IPS-NIHi7 (cell line): Measurements from ENCODE around the gene LNPEP.
A peak's percentile ranks its signal among the peaks of the same experiment; 100 is the strongest.

ENCODE experiments used
- DNase-seq: peaks from one replicate; pipeline ENCODE4 v3.0.0; 2012; ENCODE audit warnings: mixed read lengths; ENCODE audit errors: extremely low spot score

LNPEP gene

DNA sequence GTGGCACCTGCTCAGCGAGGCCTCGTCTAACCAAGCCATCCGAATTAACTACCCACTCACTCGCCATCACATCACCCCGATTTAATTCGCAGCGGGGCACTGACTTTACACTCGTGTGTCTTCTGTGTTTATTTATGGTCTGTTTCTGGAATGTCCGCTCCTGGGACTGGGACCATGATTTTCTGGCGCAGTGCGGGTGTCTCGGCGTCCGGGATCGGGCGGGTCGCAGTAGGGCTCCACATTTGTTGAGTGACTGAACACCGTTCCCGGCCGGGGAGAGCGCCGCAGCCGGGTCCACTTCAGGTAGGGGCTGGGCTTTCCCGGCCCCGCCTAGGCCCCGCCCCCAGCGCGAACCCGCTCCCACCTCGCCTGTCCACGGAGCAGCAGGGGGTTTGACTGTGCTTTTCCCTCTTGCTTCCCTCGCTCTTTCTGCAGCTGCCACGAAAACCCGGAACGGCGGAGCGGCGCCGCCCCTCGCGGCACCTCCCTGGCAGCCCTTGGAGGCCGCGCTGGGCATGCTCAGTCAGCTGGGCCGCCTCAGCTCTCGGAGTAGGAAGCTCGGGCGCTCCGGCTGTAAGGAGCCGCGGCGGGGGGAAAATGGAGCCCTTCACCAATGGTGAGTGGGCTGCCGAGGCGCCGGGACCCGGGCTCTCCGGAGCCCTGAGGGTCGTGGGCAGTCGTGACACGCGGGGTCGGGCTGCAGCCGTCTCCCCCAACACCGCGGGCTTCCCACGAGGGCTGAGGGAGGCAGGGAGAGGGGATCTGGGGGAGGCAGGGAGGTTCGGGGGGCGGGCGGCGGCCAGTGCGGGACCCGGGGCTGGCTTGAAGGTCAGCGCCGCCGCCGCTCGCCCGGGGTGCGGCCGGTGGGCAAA, at the start of gene LNPEP:
TSS of gene LNPEP (plus strand) at position 522 of the 872 bp plus-strand sequence. CDS start at position 598, 76 bp downstream.
- DNase-seq, result peak; percentile 87

DNA sequence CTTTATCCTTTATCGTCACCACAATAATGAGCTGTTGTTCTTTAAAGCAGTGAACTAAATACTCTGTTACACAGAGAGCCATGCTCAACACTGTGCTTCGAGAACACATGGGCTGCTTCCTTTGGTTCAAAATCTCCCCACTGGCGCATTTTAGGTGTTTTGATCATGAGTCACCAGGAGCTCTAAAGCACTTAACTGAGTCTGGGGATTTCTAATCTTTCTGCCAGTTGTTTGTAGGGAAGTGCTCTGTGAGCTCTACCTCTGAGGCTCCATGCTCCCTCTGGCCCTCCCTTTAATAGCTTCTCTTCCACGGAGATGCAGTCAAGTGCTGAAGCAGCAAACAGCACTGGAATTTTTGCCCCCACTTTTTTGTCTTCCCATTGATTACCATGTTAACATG, 42.5 kb upstream of the LNPEP start:
- DNase-seq, result peak; percentile 36

DNA sequence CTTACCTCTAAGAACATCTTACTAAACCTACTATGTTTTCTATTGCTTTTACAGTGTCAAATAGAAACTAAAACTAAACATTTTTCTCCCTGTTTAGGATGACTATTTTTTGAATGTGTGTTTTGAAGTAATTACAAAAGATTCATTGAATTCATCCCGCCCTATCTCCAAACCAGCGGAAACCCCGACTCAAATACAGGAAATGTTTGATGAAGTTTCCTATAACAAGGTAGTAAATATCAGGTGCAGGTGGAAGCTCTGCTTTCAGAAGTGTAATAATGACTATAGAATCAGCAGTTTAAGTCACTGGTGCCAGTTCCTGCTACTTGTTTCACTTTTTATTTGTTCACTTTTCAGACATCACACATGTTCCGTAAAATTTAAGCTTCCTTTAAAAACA, 39.6 kb upstream of the LNPEP start:
- no peak for DNase-seq

DNA sequence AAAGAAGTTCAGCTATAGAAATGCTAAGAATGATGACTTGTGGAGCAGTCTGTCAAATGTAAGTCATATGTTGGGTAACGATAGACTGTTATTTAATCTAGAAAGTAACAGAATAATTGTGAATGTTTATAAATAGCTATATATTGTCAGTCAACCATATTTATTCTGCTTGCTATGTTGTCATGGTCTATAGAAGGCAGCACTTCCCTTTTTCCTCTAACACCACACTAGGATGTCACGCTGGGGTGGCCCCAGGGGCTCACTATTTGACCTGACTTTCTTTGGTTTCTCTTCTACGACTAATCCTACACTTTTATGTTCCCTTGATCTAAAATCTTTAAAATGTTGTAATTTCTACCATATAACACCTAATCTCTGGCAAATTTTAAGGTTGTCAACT, 39.1 kb upstream of the LNPEP start:
- no peak for DNase-seq

DNA sequence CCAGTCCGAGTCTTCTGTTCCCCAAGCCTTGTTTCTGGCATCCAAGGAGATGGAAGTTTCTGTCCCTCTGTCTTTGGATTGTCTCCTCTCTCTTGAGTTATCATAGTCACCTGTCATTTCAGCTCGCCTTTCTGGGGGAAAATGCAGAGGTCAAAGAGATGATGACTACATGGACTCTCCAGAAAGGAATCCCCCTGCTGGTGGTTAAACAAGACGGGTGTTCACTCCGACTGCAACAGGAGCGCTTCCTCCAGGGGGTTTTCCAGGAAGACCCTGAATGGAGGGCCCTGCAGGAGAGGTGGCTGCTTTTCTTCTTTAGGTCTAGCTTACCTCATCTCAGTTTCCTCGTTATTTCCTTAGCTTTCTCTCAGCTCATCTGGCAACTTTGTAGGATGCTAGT, 34.5 kb upstream of the LNPEP start:
- DNase-seq, result peak; percentile 43

DNA sequence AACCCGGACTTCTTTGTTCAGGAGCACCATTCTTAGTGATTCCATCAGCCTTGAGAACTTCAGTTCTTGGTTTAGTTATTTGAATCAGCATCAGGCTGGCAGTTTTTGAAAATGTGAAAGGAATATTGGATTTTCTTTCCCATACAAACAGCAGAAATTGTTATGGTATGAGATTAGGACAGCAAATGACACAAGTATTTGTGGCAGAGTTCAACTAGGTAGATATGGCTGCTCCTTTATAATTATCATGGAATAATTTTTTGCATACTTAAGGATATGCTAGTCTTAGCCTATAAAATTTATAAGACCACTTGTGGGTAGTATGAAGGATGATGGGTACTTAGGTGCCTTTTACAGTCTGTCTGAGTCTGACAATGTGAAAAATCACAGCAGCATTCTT, 34.0 kb upstream of the LNPEP start:
- DNase-seq, result no peak

DNA sequence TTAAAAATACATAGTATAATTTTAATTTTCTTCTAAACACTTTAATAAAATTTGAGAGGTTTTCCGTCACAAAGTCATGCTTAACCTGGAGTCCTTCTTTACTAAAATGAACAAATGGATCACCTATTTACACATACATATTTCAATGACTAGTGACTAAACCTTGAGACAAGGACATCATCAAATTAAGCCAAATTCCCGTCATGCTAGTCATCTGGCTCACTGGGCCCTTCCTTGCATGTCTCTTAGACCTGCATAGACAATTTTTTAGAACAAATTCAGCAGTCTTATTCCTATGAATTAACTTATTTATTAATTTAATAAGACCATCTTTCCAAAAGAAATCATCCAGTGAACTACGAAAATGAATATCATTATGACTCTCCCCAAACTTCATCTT, 33.0 kb upstream of the LNPEP start:
- DNase-seq, result no peak

DNA sequence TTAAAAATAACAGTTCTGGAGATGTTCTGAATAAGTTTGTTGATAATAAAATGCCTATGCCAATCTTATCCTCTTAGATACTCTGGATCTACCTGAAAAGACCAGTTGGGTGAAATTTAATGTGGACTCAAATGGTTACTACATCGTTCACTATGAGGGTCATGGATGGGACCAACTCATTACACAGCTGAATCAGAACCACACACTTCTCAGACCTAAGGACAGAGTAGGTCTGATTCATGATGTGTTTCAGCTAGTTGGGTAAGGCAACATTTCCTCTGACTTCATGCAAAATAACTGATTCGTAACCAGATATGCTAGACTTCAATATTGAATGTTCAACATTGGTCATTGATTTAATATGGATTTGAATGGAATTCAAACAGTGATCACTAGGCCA, 32.6 kb upstream of the LNPEP start:
- no peak for DNase-seq

DNA sequence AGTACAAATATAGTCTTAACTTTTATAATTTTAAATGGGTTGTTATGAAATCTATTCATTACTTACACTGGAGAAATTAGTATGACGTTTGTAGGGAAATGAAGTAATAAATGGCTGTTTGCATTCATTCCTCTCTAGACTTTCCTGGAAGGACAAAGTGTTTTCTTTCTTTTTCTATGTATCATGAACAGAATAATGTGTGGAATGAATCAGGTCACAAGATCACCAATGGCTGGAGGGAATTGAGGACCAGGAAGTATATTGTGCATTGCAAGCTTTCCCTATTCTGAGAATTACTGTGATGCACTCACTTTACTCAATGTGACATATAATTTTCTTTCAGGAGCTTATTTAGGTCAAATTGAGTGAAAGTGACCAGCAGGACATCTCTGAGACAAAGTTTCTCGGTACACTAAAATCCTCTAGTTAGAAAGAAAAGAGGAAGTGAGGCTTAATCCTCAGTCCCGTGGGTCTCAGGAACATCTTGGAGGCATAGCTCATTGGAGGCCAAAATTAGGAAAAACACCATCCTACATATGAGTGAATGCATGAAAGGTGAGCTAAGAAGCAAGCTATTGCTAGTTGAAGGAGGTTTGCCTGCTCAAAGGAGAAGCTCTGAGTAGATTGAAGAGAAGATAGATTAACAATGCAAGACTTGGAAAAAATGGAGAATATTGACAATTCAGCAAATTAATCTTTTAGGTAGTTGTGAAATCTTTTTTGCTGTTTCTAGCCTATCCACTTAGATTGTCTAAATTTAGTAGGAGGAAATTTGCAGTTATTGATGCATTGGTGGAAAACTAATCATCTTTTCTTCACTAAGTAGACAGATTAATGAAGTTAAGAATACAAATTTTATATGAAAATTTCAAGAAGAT, 31.6 kb upstream of the LNPEP start:
- DNase-seq, result no peak

DNA sequence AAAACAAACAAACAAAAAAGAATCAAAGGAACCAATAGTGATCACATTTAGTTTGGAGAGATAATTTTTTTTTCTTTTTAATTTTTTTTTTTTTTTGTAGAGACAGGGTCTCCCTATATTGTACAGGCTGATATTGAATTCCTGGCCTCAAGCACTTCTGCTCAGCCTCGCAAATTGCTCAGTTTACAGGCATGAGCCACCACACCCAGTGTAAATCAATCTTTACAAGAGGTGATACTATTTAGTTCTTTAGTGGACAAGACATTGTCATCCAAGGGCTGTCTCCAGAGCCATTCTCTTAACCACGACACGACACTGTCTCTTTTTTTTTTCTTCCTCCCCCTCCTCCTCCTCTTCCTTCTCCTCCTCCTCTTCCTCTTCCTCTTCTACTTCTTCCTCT, 30.0 kb upstream of the LNPEP start:
- DNase-seq, result no peak

DNA sequence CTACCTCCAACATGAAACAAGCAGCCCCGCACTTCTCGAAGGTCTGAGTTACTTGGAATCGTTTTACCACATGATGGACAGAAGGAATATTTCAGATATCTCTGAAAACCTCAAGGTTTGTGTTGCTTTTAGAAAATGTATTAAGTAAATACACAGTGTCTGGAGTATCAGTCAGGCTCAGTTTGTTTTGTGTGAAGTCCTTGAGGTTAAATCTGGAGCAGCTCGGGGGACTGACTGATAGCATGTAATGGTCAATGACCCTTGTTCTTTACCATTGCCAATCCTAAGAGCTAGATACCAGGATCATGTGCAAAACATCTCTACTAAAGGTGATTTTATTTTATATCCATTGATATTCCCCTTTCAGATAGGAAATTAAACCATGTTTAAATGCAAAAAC, 26.9 kb upstream of the LNPEP start:
- DNase-seq, result no peak

DNA sequence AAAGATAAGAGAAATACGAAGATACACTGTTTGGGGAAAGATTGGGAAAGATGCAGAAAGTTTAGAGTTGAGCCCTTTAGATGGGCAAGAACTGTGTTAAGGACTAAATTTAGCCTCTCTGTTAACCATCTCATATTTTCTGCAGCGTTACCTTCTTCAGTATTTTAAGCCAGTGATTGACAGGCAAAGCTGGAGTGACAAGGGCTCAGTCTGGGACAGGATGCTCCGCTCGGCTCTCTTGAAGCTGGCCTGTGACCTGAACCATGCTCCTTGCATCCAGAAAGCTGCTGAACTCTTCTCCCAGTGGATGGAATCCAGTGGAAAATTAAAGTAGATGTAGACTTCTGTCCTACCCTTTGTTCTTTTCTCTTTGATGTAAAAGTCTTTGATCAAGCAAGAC, 26.4 kb upstream of the LNPEP start:
- no peak for DNase-seq

DNA sequence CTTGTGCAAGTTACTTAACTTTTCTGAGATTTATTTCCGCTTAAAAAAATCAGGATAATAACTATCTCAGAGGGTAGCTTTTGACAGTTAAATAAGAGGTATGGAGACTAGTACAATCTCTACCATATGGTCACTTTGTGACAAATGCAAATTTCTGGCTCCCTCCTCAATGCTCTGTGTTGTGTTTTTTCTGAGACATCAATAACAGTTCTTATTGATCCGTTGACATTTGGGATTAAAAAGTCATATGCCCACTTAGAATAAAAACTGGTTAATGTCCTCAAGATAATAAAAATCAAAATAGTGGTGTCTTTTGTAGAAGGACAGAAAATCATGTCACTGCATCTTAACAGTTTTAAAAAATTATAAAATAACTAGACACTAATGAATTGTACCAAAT, 24.7 kb upstream of the LNPEP start:
- DNase-seq, result no peak

DNA sequence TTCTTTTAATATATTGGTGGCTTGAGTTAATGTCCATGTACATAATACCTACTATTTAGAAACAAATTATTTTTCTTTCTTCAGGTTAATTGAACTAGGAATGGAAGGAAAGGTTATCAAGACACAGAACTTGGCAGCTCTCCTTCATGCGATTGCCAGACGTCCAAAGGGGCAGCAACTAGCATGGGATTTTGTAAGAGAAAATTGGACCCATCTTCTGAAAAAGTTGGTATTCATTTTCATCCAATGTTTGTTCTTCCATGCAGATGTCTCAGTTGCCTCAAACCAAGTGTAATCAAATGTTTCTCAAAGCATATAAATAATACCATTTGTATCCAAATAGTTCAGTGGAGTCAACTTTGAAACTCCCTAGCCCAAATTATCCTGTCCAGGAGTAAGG, 22.6 kb upstream of the LNPEP start:
- DNase-seq, result no peak

DNA sequence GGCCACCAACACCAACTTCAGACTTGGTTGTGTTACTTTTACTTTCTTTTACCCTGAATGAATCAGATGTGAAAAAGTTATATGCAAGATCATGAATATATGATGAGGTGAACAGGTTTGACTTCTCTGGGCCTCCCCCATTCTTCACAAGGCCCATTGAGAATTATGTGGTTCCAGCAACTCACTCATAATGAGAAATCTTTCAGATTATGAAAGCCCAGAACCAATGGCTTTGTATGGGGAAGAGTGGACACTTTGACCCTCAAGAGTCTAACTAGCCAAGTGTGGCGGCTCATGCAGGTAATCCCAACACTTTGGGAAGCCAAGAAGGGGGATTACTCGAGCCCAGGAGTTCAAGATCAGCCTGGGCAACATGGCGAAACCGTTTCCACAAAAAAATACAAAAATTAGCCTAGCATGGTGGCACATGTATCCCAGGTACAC, 16.1 kb upstream of the LNPEP start:
- DNase-seq, result no peak

DNA sequence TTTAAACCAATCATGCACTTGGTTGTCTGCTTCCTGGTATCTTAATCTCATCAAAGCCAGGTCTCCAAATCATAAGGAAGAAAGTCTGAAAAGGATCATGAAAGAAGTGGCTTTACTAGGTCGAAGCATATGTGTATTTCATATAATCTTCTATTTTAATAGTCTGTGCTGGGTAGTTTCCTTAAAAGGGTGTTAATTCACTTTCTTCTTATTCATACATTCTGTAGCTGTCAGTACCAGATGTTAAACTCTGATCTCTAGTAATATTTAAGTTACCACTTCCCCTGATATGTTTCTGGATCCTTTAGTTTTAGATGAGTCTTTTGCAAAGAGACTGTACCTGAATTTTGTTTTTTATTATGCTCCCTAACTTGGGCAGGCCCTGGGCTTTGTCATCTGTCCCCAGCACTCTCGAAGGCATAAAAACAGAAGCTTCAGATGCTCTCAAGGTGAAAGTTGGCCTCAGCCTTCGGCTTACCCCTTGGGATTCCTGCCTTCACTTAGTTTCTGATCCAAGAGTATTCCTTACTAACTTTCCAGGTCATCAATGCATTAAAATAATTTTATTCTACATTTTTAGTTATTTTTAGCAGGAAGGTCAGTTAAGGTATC, 15.0 kb upstream of the LNPEP start:
- DNase-seq, result no peak

DNA sequence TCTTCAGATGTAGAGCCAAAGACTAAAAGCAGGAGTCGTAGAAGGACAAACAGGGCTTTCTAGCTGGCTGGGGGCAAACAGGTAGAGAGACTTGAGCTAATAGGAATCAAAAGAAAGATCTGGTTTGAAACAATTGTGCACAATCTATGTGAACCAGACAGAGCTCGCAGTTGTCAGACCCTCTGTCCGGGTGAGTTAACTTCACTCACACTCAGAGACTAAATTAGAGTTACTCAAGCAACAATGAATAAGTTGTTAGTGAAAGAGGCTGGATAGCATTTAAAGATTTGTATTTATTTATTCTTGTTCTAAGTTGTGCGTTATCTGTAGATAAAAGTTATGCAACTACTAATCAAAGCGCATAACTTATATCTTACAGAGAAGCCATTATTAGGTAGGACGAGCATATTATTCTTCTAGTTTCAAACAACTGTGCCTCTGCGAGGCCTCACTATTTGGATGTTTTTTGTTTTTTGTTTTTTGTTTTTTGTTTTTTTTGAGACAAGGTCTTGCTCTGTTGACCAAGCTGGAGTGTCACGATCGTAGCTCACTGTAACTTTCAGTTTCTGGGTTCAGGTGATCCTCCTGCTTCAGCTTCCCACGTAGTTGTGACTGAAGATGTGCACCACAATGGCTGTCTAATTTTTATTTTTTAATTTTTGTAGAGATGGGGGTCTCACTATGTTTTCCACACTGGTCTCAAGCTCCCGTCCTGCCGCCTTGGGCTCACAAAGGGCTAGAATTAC, 13.2 kb upstream of the LNPEP start:
- no peak for DNase-seq

DNA sequence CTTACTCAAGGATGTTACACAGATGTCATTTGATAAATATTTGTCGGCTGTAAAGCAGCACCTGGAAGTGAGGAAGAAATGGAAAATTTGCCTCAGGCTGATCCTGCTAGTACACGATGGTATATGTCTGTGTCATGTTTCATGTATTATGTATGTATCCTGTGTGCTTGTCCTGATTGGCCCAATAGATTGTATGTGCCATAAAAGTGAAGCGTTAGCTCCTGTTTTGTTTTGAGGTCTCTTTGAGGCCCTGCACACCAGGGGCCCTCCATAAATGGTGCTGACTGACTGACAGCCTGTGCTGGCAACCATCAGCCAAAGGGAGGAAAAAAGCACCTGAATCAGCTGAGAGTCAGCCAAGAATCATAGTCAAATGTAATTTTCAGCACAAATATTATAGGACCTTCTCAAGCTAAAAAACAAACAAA, 11.8 kb upstream of the LNPEP start:
- peak; percentile 16 for DNase-seq

DNA sequence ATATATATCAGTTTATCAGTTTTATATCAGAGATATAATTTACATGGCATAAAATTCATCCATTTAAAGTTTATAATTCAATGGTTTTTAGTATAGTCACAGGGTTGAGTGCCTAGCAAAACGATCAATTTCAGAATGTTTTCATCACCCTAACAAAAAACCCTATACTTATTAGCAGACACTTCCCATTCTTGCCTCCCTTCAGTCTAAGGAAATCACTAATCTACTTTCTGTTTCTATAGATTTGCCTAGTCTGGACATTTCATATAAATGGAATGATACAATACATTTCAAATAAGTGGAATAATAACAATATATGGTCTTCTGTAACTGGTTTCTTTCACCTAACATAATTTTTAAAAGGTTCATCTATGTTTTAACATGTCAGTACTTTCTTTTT, 9.6 kb upstream of the LNPEP start:
- DNase-seq, result no peak

DNA sequence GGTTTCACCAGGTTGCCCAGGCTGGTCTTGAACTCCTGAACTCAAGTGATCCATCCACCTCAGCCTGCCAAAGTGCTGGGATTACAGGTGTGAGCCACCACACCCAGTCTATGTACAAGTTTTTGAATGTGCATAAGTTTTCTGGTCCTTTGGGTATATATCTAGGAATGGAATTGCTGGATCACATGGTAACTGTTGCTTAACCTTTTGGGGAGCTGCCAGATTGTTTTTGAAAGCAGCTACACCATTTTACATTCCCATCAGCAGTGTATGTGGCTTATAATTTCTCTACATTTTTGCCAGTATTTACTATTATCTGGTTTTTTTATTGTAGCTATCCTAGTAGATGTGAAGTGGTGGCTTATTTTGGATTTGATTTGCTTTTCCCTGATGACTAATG, 8.9 kb upstream of the LNPEP start:
- no peak for DNase-seq

DNA sequence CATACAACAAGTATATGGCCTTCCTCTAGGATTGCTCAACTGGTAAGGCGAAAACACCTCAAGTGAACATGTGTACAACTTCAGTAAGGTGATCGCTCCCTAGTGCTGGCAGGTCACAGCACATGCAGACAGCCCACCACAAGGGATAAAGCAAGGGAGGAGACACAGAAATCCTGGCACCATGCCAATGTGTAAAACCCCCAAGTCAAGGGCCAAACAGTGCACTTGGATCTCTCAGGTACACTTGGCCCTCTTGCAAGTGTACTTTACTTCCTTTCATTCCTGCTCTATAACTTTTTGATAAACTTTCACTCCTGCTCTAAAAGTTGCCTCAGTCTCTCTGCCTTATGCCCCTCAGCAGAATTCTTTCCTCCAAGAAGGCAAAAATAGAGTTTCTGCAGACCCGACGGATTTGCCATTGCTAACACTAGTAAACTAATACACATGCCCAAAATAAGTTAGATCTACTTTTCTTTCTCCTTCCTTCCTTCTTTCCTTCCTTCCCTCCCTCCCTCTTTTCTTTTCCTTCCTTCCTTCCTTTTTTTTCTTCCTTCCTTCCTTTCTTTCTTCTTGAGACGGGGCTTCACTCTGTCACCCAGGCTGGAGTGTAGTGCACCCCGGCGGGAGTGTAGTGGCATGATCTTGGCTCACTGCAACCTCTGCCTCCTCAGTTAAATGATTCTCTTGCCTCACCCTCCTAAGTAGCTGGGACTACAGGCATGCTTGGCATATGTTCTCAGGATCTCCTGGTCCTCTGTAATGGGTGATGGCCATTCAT, 6.8 kb upstream of the LNPEP start:
- DNase-seq, result no peak
